Measurements from ENCODE around the gene SERPINB1. TPM values are rescaled to one million over a fixed set of nuclear protein-coding genes. Genes with fewer than 3 reads are reported as not detected.
A peak's percentile ranks its signal among the peaks of the same experiment; 100 is the strongest.

SERPINB1 gene
- total and polyA plus RNA-seq, 10 of the 15 experiments (the other 5 are each of a cell fraction or from before 2014, with no cell fraction given), result 0.45 to 2.4 (median 0.83) TPM

- TF ChIP-seq EED (IDR thresholded peaks at IDR 0.05; ENCODE audit: low read depth) (peak; percentile 91), MYC (IDR thresholded peaks at IDR 0.05; ENCODE audit: insufficient read depth, insufficient read length, insufficient replicate concordance, low read length, severe bottlenecking) (no peak), POU2F2 (IDR thresholded peaks at IDR 0.05; ENCODE audit: borderline replicate concordance, low read depth, low read length) (peak; percentile 73; the same call in 2 of the 3 replicates), TARDBP (IDR thresholded peaks at IDR 0.05; ENCODE audit: borderline replicate concordance) (no peak), IKZF2 (IDR thresholded peaks at IDR 0.05) (peak; percentile 87 to 92)
Measured at GRCh38 chr6:2857580-2858337, 16.1 kb upstream of the SERPINB1 start (continued).

DNA sequence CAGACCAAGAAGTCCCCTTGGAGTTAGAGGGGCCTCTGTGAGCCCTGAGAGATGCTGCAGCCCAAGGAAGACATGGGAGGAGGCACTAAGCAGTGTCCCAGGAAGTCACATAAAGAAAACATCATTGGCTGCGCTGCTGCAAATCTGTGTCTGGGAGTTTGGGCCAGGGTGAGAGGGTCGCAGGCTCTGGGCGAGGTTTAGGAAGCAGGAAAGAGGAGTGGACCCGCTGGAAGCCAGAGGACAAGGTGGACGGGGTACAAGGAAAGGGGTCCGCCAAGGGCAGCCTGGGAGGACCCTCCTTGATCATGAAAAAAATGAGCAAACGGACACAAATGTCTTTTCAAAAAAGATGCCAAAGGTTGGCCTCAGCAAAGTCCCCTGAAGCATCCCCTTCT is 15.5 kb upstream of the SERPINB1 start:
- H3K27me3 ChIP-seq (replicated peaks in 1 of 2; ENCODE audit: control insufficient read depth in 2 of 2, insufficient read depth in 2 of 2, low read length in 1 of 2), result no peaks in the 10 kb centered on the region
- peak overlapping the region; percentile 80 for H3K9ac ChIP-seq (ENCODE audit: control insufficient read depth, insufficient read depth, low read length)
- in situ Hi-C loops (cut with MboI), result loop anchor here (5.0 kb wide), 1 partner anchor 80 kb away; no protein-coding TSS in a partner anchor
- H3K36me3 ChIP-seq (ENCODE audit: control insufficient read depth in 2 of 2, insufficient read depth in 2 of 2, low read length in 1 of 2), result no peaks in the 10 kb centered on the region
- peaks cover 71% of the 10 kb centered on the region for H3K4me1 ChIP-seq (ENCODE audit: control insufficient read depth, insufficient read depth, low read length)
- H3K4me2 ChIP-seq (ENCODE audit: control insufficient read depth, insufficient read depth), result peak overlapping the region; percentile 97
- no peaks in the 10 kb centered on the region for H3K79me2 ChIP-seq (ENCODE audit: control insufficient read depth, insufficient read depth, low read length)
- peak overlapping the region; percentile 98 for H3K27ac ChIP-seq (ENCODE audit: control insufficient read depth, insufficient read depth)
- FAIRE-seq (no peak), DNase-seq (ENCODE audit: low read depth, low spot score) (no peak), ATAC-seq (no peak)
- BruUV-seq (replicated peaks), result no TSS peak
- ChIA-PET POLR2A (interaction anchor here (0.5 to 6.9 kb wide), 12 partner anchors 10 to 1389 kb away, joined by 3 to 108 read pairs (median 4); no protein-coding TSS in a partner anchor), SMC1A (ENCODE audit: uncharacterized antibody, unreplicated experiment) (interaction anchor here (0.6 to 4.1 kb wide), 16 partner anchors 9 to 83 kb away, joined by 3 to 45 read pairs (median 8); partner anchors contain the start of gene SERPINB1), RAD21 (ENCODE audit: unreplicated experiment) (interaction anchor here (1.1 to 6.6 kb wide), 10 partner anchors 10 to 132 kb away, joined by 6 to 92 read pairs (median 11); no protein-coding TSS in a partner anchor), CTCF (interaction anchor here (1.2 to 6.8 kb wide), 11 partner anchors 10 to 131 kb away, joined by 3 to 55 read pairs (median 8); no protein-coding TSS in a partner anchor)
- TF ChIP-seq IRF4 (IDR thresholded peaks at IDR 0.05; ENCODE audit: low read depth, low read length) (no peak), LARP7 (IDR thresholded peaks at IDR 0.05) (0 out of 2 replicates have a peak, but pooled peaks have one; percentile 26), ATF7 (IDR thresholded peaks at IDR 0.05; ENCODE audit: low read depth) (no peak), MXI1 (IDR thresholded peaks at IDR 0.05; ENCODE audit: low read depth, low read length) (no peak), SP1 (IDR thresholded peaks at IDR 0.05; ENCODE audit: low read depth, low read length) (no peak), SMARCA5 (IDR thresholded peaks at IDR 0.05) (peak; percentile 89; the same call in 1 of the 2 replicates), MTA3 (IDR thresholded peaks at IDR 0.05; ENCODE audit: borderline replicate concordance, low read length) (no peak), PBX3 (IDR thresholded peaks at IDR 0.05; ENCODE audit: insufficient replicate concordance, low read depth, low read length) (no peak)
- TF ChIP-seq, protein P1, sequence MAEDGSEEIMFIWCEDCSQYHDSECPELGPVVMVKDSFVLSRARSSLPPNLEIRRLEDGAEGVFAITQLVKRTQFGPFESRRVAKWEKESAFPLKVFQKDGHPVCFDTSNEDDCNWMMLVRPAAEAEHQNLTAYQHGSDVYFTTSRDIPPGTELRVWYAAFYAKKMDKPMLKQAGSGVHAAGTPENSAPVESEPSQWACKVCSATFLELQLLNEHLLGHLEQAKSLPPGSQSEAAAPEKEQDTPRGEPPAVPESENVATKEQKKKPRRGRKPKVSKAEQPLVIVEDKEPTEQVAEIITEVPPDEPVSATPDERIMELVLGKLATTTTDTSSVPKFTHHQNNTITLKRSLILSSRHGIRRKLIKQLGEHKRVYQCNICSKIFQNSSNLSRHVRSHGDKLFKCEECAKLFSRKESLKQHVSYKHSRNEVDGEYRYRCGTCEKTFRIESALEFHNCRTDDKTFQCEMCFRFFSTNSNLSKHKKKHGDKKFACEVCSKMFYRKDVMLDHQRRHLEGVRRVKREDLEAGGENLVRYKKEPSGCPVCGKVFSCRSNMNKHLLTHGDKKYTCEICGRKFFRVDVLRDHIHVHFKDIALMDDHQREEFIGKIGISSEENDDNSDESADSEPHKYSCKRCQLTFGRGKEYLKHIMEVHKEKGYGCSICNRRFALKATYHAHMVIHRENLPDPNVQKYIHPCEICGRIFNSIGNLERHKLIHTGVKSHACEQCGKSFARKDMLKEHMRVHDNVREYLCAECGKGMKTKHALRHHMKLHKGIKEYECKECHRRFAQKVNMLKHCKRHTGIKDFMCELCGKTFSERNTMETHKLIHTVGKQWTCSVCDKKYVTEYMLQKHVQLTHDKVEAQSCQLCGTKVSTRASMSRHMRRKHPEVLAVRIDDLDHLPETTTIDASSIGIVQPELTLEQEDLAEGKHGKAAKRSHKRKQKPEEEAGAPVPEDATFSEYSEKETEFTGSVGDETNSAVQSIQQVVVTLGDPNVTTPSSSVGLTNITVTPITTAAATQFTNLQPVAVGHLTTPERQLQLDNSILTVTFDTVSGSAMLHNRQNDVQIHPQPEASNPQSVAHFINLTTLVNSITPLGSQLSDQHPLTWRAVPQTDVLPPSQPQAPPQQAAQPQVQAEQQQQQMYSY (CRISPR knock-in tag; IDR thresholded peaks at IDR 0.05), result no peak
- peak overlapping the region; percentile 2; the same call in 1 of the 2 replicates for H2AFZ ChIP-seq (ENCODE audit: control insufficient read depth, low read depth, low read length)
- peak overlapping the region; percentile 19; the same call in 1 of the 2 replicates for H3K4me3 ChIP-seq
- WGBS (ENCODE audit: insufficient coverage, insufficient replicate concordance, low lambda C conversion rate, missing lambda C conversion rate), result 1% methylated on average over 7 of the region's 7 CpGs
- H4K20me1 ChIP-seq (ENCODE audit: control insufficient read depth, insufficient read depth), result no peaks in the 10 kb centered on the region
- no peaks in the 10 kb centered on the region; the same call in 2 of the 3 replicates for H3K9me3 ChIP-seq (replicated peaks; ENCODE audit: control insufficient read depth, insufficient read depth, low read length)
- intact Hi-C loops (cut with micrococcal nuclease; ENCODE audit: unreplicated experiment), result no loop called here
